OCI-LY7 (cell line): Measurements from ENCODE around the gene EXOC4. TPM values are rescaled to one million over a fixed set of nuclear protein-coding genes. Genes with fewer than 3 reads are reported as not detected.

Experiments used
- BruUV-seq: library from RNA; stranded (reverse); fragments of 400-500 nt; replicated peaks from 2 replicates; lab custom pipeline; 2021; lab: Mats Ljungman, UMichigan
- CTCF ChIA-PET: fragments of 300-600 bp; sonication (Branson Sonifier 250); formaldehyde crosslinking; loops from one replicate; lab custom pipeline; 2022; ENCODE audit warnings: antibody characterized with exemption; ENCODE audit not compliant: unreplicated experiment; lab: Charles Lee
- POLR2A ChIA-PET: fragments of 300-600 bp; sonication (Branson Sonifier 250); formaldehyde crosslinking; loops from one replicate; lab custom pipeline; 2022; ENCODE audit warnings: antibody characterized with exemption; lab: Charles Lee
- DNase-seq: peaks from one replicate; pipeline ENCODE4 v3.0.0-alpha.2; 2015; ENCODE audit warnings: low spot score
- H2AFZ ChIP-seq: fragments of 200-600 bp; sonication (generic), shearing (Covaris generic); 2 replicates; pipeline ENCODE4 v1.6.1; 2014; ENCODE audit warnings: mild to moderate bottlenecking, antibody characterized with exemption, low read length, moderate library complexity
- H3K27ac ChIP-seq: fragments of 200-600 bp; sonication (generic); 2 replicates; pipeline ENCODE4 v1.5.1; 2014; ENCODE audit warnings: mixed run types, low read depth, mild to moderate bottlenecking, moderate library complexity, low read length, inconsistent platforms; ENCODE audit not compliant: poor library complexity, severe bottlenecking
- H3K36me3 ChIP-seq: fragments of 200-600 bp; sonication (generic); 2 replicates; pipeline ENCODE4 v1.6.1; 2014; ENCODE audit warnings: mild to moderate bottlenecking, antibody characterized with exemption, low read length, moderate library complexity, mixed read lengths; ENCODE audit not compliant: insufficient read depth
- H3K4me1 ChIP-seq: fragments of 200-600 bp; sonication (generic); 2 replicates; pipeline ENCODE4 v1.5.1; 2014; ENCODE audit warnings: mild to moderate bottlenecking, low read length; ENCODE audit not compliant: insufficient read depth, poor library complexity, severe bottlenecking
- H3K4me2 ChIP-seq: fragments of 200-600 bp; sonication (generic); 2 replicates; pipeline ENCODE4 v1.6.1; 2014; ENCODE audit warnings: mild to moderate bottlenecking, low read length
- H3K4me3 ChIP-seq: fragments of 200-600 bp; sonication (generic); 2 replicates; pipeline ENCODE4 v1.5.1; 2014; ENCODE audit warnings: mild to moderate bottlenecking, low read depth, low read length; ENCODE audit not compliant: poor library complexity, severe bottlenecking
- H3K79me2 ChIP-seq: fragments of 200-600 bp; sonication (generic); 2 replicates; pipeline ENCODE4 v1.6.1; 2016; ENCODE audit warnings: low read depth, mild to moderate bottlenecking, low read length, moderate library complexity, mixed read lengths; ENCODE audit not compliant: insufficient read depth
- H3K9me2 ChIP-seq: fragments of 200-600 bp; sonication (generic); 2 replicates; pipeline ENCODE4 v1.6.1; 2016; ENCODE audit warnings: mild to moderate bottlenecking, low read length, mixed read lengths; ENCODE audit not compliant: insufficient read depth
- H3K9me3 ChIP-seq: fragments of 200-600 bp; sonication (generic); 2 replicates; pipeline ENCODE4 v1.6.1; 2014; ENCODE audit warnings: mild to moderate bottlenecking, mixed run types, low read length, mixed read lengths
- H4K20me1 ChIP-seq: fragments of 200-600 bp; sonication (generic); 2 replicates; pipeline ENCODE4 v1.6.1; 2014; ENCODE audit warnings: mild to moderate bottlenecking, antibody characterized with exemption, low read length, moderate library complexity, mixed read lengths; ENCODE audit not compliant: insufficient read depth
- CTCF ChIP-seq: fragments of 200-600 bp; sonication (generic); conservative IDR thresholded peaks from 2 replicates; pipeline ENCODE4 v1.5.1; 2014; ENCODE audit warnings: mild to moderate bottlenecking, antibody characterized with exemption, low read length, moderate library complexity, mixed read lengths
- EZH2phosphoT487 ChIP-seq: fragments of 200-600 bp; sonication (generic); IDR thresholded peaks from 2 replicates; pipeline ENCODE4 v1.6.1; 2018; ENCODE audit warnings: low read depth, borderline replicate concordance, mild to moderate bottlenecking, mixed run types, antibody characterized with exemption, low read length, moderate library complexity, mixed read lengths
- intact Hi-C: fragments of 100-400 bp; cut with micrococcal nuclease; formaldehyde crosslinking; loops from one replicate; pipeline ENCODE4 v1.10.0; 2022; ENCODE audit not compliant: unreplicated experiment
- total RNA-seq, 2 experiments: library from RNA; depleted of rRNA in 1 of 2; stranded (reverse); fragments of >200 nt in 1 of 2; shearing (Covaris generic) in 1 of 2; gene quantifications; 2 replicates each; pipeline ENCODE4 v1.2.3, GENCODE V29; 2014 to 2022

EXOC4 gene
- total RNA-seq, 2 experiments from 2014 or later = 75.1 to 93.2 TPM

GRCh38 chr7:133633055-133633454 lies 380.2 kb downstream of the EXOC4 start:
- Histone ChIP-seq H3K9me3 (no peaks in the 10 kb centered on the region), H3K79me2 (no peaks in the 10 kb centered on the region), H3K4me3 (no peak overlapping the region), H3K9me2 (no peaks in the 10 kb centered on the region), H3K27ac (no peak overlapping the region), H3K36me3 (no peaks in the 10 kb centered on the region), H3K4me2 (no peak overlapping the region), H2AFZ (no peak overlapping the region), H4K20me1 (no peaks in the 10 kb centered on the region), H3K4me1 (no peaks in the 10 kb centered on the region)
- no TSS peak for BruUV-seq
- ChIA-PET CTCF (no interaction called here), POLR2A (no interaction called here)
- DNase-seq = no peak
- intact Hi-C loops = no loop called here
- TF ChIP-seq EZH2phosphoT487 (no peak), CTCF (no peak)

- no peak overlapping the region for H3K4me3 ChIP-seq
- H3K36me3 ChIP-seq = no peaks in the 10 kb centered on the region
- DNase-seq = no peak
- ChIA-PET POLR2A (no interaction called here), CTCF (no interaction called here)
- intact Hi-C loops = no loop called here
- H3K4me1 ChIP-seq = no peaks in the 10 kb centered on the region
- H4K20me1 ChIP-seq = no peaks in the 10 kb centered on the region
- no TSS peak for BruUV-seq
- no peaks in the 10 kb centered on the region for H3K9me3 ChIP-seq
- no peaks in the 10 kb centered on the region for H3K9me2 ChIP-seq
- H2AFZ ChIP-seq = no peak overlapping the region
- TF ChIP-seq EZH2phosphoT487 (no peak), CTCF (no peak)
- no peaks in the 10 kb centered on the region for H3K79me2 ChIP-seq
- H3K27ac ChIP-seq = no peak overlapping the region
- no peak overlapping the region for H3K4me2 ChIP-seq
Measured at GRCh38 chr7:133635541-133635940, 382.7 kb downstream of the EXOC4 start.

- intact Hi-C loops = no loop called here
- ChIA-PET CTCF (no interaction called here), POLR2A (interaction anchor here (0.6 to 0.7 kb wide), 2 partner anchors 10 to 180 kb away, joined by 3 read pairs; no protein-coding TSS in a partner anchor)
- BruUV-seq = no TSS peak
- no peak overlapping the region for H3K4me2 ChIP-seq
- TF ChIP-seq CTCF (no peak), EZH2phosphoT487 (no peak)
- H3K9me3 ChIP-seq = no peaks in the 10 kb centered on the region
- no peak overlapping the region for H3K27ac ChIP-seq
- H2AFZ ChIP-seq = no peak overlapping the region
- DNase-seq = no peak
- H3K36me3 ChIP-seq = no peaks in the 10 kb centered on the region
- no peaks in the 10 kb centered on the region for H3K9me2 ChIP-seq
- H4K20me1 ChIP-seq = no peaks in the 10 kb centered on the region; the same call in 1 of the 2 replicates
- H3K4me1 ChIP-seq = no peaks in the 10 kb centered on the region
- no peaks in the 10 kb centered on the region for H3K79me2 ChIP-seq
- H3K4me3 ChIP-seq = no peak overlapping the region
Measured at GRCh38 chr7:133638857-133639256, 386.0 kb downstream of the EXOC4 start.
